ENCODE results near the gene MYO18A.

MYO18A gene

GRCh38 chr17:29073045-29073444 is 107.2 kb downstream of the MYO18A start:
- FAIRE-seq: no peak

GRCh38 chr17:29071303-29071702 is 108.9 kb downstream of the MYO18A start:
- no peak for FAIRE-seq

- no peak for FAIRE-seq
These were observed 109.4 kb downstream of the MYO18A start for GRCh38 chr17:29070781-29071180.

DNA sequence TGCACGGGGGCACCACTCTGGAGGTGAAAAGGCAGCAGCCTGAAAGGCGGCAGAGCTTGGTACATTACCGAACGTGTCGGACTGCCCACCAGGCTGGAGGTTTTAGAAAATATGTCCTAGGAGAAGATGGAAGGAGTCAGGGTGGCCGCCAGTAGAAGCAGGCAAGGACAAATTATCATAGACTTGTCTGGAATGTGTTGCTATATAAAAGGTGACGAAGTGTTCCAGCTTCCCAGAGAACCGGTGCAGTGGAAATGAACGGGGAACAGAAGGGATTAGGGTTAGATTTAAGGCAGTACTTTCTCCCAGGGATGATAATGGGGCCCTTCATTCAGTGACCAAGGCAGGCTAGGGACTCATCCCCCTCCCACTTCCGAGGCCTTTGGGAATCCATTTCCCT is 109.9 kb downstream of the MYO18A start:
- FAIRE-seq: no peak

GRCh38 chr17:29069526-29070041 is 110.6 kb downstream of the MYO18A start:
- no peak for FAIRE-seq

DNA sequence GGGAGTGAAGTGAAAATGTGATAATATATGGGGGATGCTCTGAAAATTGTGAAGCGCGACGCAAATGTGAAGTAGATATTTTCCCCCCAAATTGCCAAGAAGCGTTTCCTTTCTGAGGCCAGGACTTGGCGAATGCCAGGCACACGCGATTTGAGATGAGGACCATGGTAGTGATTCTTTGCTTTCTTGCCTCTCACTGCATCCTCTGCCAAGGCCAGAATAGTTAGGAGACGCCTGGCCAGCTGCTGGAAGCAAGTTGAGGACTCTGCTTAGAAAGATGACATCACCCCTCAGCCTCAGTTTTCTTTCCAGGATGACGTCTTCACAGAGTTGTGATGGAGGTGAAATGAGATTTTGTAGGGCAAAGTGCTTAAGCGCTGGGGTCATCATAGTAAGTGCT is 111.4 kb downstream of the MYO18A start:
- FAIRE-seq: no peak

DNA sequence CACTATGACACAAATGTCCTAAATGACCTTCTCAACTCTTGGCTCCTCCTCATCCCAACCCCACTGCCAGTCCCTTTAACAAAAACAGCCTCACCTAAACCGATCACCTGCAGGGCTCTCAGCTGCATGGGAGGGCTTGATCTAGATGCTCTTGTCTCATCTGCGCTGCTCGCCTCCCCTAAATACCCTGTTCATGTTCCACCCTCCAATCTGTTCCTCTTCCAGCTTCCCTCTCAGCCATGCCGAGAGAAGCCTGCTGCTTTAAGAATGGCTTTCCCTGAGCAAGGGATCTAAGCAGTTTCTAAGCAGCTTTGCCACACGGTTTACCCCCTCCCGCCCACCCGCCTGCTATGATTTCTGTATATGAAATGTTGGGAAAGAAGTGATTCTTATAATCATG is 113.6 kb downstream of the MYO18A start:
- no peak for FAIRE-seq

GRCh38 chr17:29066047-29066446 is 114.2 kb downstream of the MYO18A start:
- no peak for FAIRE-seq

GRCh38 chr17:29063992-29064391 is 116.2 kb downstream of the MYO18A start:
- no peak for FAIRE-seq

DNA sequence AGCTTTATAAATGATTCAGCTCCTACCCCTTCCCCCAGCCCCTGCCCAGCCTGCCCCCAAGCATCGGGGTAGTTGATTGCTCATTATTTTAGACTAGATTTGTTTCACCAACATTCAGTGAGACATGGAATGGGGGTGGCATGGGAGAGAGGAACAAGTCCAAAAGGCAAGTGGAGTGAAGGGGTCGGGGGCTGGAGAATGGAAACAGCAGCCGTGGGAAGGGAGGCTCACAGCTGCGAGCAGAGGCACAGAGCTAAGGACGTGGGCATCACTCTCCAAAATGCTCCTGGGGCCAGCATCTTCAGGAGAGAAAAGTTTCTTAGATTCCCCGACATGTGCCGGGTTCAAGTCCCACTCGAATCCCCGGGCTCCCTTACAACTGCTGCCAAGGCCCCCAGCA is 118.0 kb downstream of the MYO18A start:
- FAIRE-seq: no peak

DNA sequence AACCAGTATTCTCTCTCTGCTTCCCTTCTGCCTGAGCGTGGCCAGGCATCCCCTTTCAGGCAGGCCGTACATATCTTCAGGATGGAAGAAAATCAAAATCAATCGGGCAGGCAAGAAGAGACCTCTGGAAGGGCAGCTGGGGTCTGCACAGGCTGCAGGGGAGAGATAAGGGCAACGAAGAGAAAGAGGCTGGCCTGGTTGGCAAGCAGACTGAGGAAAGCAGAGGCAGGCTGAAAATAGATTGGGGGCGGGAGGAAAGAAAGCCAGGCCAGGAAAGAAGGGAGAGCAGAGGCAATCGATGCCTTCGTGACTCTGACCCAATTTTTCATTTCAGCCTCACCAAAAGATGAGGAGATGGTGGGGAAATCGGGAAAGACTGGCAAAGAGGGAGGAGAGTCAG is 119.2 kb downstream of the MYO18A start:
- FAIRE-seq: no peak

GRCh38 chr17:29060475-29060874 is 119.7 kb downstream of the MYO18A start:
- no peak for FAIRE-seq

DNA sequence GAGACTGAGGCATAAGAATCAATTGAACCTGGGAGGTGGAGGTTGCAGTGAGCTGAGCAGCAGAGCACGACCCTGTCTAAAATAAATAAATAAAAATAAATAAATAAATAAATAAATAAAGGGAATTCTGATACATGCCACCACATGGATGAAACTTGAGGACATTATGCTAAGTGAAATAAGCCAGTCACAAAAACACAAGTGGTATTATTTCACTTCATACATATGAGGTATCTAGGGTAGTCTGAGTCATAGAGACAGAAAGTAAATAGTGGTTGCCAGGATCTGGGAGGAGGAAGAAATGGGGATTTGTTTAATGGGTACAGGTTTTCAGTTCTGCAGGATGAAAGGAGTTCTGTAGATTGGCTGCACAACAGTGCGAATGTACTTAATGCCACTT is 120.9 kb downstream of the MYO18A start:
- FAIRE-seq: peak; percentile 96

- no peak for FAIRE-seq
These were observed 121.8 kb downstream of the MYO18A start for GRCh38 chr17:29058391-29058790.

DNA sequence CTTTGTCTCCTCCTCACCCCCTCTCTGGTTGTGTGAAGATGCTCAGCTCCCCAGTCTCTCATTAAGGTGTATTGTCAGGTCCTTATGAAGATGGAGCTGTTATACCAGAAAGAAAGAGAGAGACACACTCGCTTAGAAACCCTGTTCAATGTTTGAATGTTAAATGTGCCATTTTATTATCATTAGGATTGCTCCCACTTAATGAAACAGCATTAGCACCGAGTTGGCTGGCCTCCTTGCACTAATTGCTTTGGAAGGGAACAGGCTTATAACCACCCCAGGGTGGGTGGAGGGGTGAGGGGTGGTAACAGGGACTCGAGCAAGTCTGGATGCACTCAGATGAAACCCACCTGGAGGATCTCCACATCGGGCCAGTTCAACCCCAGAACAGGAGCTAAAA is 122.8 kb downstream of the MYO18A start:
- peak; percentile 77 for FAIRE-seq

- no peak for FAIRE-seq
These were observed 125.4 kb downstream of the MYO18A start for GRCh38 chr17:29054835-29055234.

GRCh38 chr17:29051731-29052130 is 128.5 kb downstream of the MYO18A start:
- FAIRE-seq: no peak

GRCh38 chr17:29051194-29051593 is 129.0 kb downstream of the MYO18A start:
- no peak for FAIRE-seq

- no peak for FAIRE-seq
These were observed 130.0 kb downstream of the MYO18A start for GRCh38 chr17:29050176-29050575.

- FAIRE-seq: no peak
These were observed 130.6 kb downstream of the MYO18A start for GRCh38 chr17:29049541-29050145.

DNA sequence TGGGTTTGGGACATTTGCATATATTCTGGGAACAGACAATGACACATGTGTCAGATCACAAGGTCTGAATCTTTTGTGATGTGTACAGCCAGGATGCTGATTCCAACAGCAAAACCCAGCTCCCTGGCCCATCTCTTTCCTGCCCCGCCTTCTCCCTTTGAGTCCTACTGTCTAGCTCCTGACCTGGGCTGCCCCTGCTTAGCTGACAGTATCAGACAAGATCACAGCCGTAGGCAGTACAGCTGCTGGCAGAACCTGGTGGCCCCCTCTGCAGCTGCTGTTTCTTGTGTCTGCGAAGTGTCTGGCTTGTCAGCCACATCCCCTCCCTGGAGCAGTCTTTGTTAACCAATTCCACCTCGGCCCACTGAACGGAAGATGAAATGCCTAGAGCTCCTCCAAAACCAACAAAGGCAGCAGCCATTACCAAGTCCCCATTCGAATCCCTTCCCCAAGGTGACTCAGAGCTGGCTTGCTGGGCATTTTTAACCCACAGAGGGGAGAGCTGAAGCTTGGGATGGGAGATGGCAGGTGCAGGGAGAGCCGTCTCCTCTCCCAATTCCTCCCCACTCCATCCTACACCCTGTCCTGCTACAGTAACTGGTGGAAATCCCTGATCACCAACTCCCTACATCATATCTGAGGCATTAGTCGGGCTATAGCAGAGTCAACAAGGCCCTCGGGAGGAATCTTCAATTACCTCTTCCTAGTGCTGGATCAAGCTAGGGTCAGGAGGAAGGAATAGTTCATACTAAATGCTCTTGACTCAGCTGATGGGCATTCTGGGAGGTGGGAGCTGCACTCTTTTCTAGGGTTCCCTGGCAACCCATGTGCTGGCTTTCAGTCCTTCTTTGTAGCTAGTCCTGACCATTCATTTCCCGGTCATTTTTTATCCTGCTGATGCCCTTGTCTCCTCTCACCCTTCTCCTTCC is 131.5 kb downstream of the MYO18A start:
- no peak for FAIRE-seq

DNA sequence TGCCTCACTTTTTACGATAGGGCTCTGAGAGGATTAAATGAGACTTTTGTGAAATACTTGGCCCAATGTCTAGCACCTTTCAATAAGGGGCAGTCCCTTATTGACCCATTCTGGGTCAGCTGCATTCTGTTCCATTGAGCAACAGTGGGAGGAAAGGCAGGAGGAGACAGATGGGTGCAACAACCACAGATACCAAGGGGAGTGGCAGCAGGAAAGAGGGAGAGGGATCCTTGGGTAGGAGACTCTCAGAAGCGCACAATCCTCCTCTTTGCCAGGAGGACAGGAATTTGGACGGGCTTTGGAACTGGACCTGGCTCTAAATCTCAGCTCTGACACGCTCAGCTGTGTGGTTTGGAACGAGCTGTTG is 133.7 kb downstream of the MYO18A start:
- FAIRE-seq: no peak

GRCh38 chr17:29045734-29046472 is 134.3 kb downstream of the MYO18A start:
- FAIRE-seq: no peak

- no peak for FAIRE-seq
These were observed 135.2 kb downstream of the MYO18A start for GRCh38 chr17:29045026-29045425.
